IMR-90 (cell line): ENCODE data around the gene C5orf15. TPM values are rescaled to one million over a fixed set of nuclear protein-coding genes. Genes with fewer than 3 reads are reported as not detected.

Experiments
- ATAC-seq: fragments of 200-7000 bp; cut with Tn5 transposase; 2 replicates; pipeline ENCODE4 v1.9.1; 2020; ENCODE audit warnings: low read depth, mild to moderate bottlenecking, moderate library complexity
- BruUV-seq: library from RNA; stranded (reverse); fragments of 400-500 nt; replicated peaks from 2 replicates; lab custom pipeline; 2021; lab: Mats Ljungman, UMichigan
- CTCF ChIA-PET: fragments of 300-600 bp; formaldehyde crosslinking; extraction: SDS; loops from one replicate; lab custom pipeline; 2021; ENCODE audit warnings: antibody characterized with exemption; lab: Yijun Ruan, JAX
- POLR2A ChIA-PET: fragments of 300-600 bp; sonication (Branson Sonifier 250); formaldehyde crosslinking; loops from one replicate; lab custom pipeline; 2022; ENCODE audit warnings: antibody characterized with exemption; ENCODE audit not compliant: unreplicated experiment; lab: Charles Lee
- DNase-seq: peaks from one replicate; pipeline ENCODE4 v3.0.0; 2013
- H2AFZ ChIP-seq: replicated peaks from 2 replicates; pipeline ENCODE3; 2013; ENCODE audit warnings: low read length, mild to moderate bottlenecking; ENCODE audit not compliant: poor library complexity
- H2AK5ac ChIP-seq: 2 replicates; pipeline ENCODE4 v1.6.1; 2013; ENCODE audit warnings: low read depth, low read length, inconsistent platforms
- H2AK9ac ChIP-seq: replicated peaks from 2 replicates; pipeline ENCODE3; 2013; ENCODE audit warnings: mild to moderate bottlenecking, low read depth, low read length, moderate library complexity; ENCODE audit not compliant: poor library complexity
- H2BK120ac ChIP-seq: 2 replicates; pipeline ENCODE4 v1.6.1; 2013; ENCODE audit warnings: low read depth, low read length, inconsistent platforms
- H2BK15ac ChIP-seq: 3 replicates; pipeline ENCODE4 v1.6.1; 2013; ENCODE audit warnings: low read depth, low read length, inconsistent platforms
- H2BK20ac ChIP-seq: 2 replicates; pipeline ENCODE4 v1.6.1; 2013; ENCODE audit warnings: low read depth, mild to moderate bottlenecking, inconsistent platforms, low read length, moderate library complexity
- H2BK5ac ChIP-seq: 2 replicates; pipeline ENCODE4 v1.6.1; 2013; ENCODE audit warnings: mild to moderate bottlenecking, low read depth, low read length, inconsistent platforms; ENCODE audit not compliant: poor library complexity, severe bottlenecking
- H3K14ac ChIP-seq: replicated peaks from 2 replicates; pipeline ENCODE4 v1.6.1; 2013; ENCODE audit warnings: low read depth, low read length, inconsistent platforms
- H3K18ac ChIP-seq: 2 replicates; pipeline ENCODE4 v1.6.1; 2013; ENCODE audit warnings: low read depth, low read length, control low read depth
- H3K23ac ChIP-seq: 2 replicates; pipeline ENCODE4 v1.6.1; 2013; ENCODE audit warnings: low read depth, low read length, inconsistent platforms
- H3K27ac ChIP-seq: 2 replicates; pipeline ENCODE4 v1.5.1; 2013; ENCODE audit warnings: mild to moderate bottlenecking, control low read depth, low read length; ENCODE audit not compliant: insufficient read depth
- H3K27me3 ChIP-seq: 2 replicates; pipeline ENCODE4 v1.6.1; 2013; ENCODE audit warnings: low read length; ENCODE audit not compliant: control insufficient read depth, insufficient read depth
- H3K36me3 ChIP-seq: 2 replicates; pipeline ENCODE4 v1.6.1; 2013; ENCODE audit warnings: low read length, mixed read lengths; ENCODE audit not compliant: control insufficient read depth, insufficient read depth
- H3K4ac ChIP-seq: 2 replicates; pipeline ENCODE4 v1.6.1; 2013; ENCODE audit warnings: low read depth, low read length, inconsistent platforms
- H3K4me1 ChIP-seq: 2 replicates; pipeline ENCODE4 v1.6.1; 2013; ENCODE audit warnings: low read length, mixed read lengths; ENCODE audit not compliant: control insufficient read depth, insufficient read depth
- H3K4me2 ChIP-seq: 2 replicates; pipeline ENCODE4 v1.6.1; 2013; ENCODE audit warnings: low read depth, mild to moderate bottlenecking, control low read depth, low read length, moderate library complexity
- H3K4me3 ChIP-seq: 2 replicates; pipeline ENCODE4 v1.5.1; 2013; ENCODE audit warnings: low read depth, mild to moderate bottlenecking, control low read depth, low read length, moderate library complexity; ENCODE audit not compliant: insufficient read depth
- H3K56ac ChIP-seq: 2 replicates; pipeline ENCODE4 v1.6.1; 2013; ENCODE audit warnings: low read length, inconsistent platforms; ENCODE audit not compliant: insufficient read depth; ENCODE audit errors: extremely low read depth
- H3K79me1 ChIP-seq, 2 experiments: 2 replicates each; pipeline ENCODE4 v1.6.1; 2013; ENCODE audit warnings: low read length in 2 of 2, inconsistent platforms in 1 of 2, low read depth in 1 of 2
- H3K9ac ChIP-seq: 2 replicates; pipeline ENCODE4 v1.6.1; 2013; ENCODE audit warnings: low read depth, low read length, control low read depth
- H3K9me1 ChIP-seq: 2 replicates; pipeline ENCODE4 v1.6.1; 2013; ENCODE audit warnings: low read length, inconsistent platforms; ENCODE audit not compliant: insufficient read depth
- H3K9me3 ChIP-seq: 2 replicates; pipeline ENCODE4 v1.6.1; 2013; ENCODE audit warnings: low read length; ENCODE audit not compliant: control insufficient read depth, insufficient read depth
- H4K20me1 ChIP-seq: 2 replicates; pipeline ENCODE4 v1.6.1; 2013; ENCODE audit warnings: low read length, inconsistent platforms; ENCODE audit not compliant: insufficient read depth
- H4K5ac ChIP-seq: 2 replicates; pipeline ENCODE4 v1.6.1; 2013; ENCODE audit warnings: mild to moderate bottlenecking, low read depth, low read length, control low read depth
- H4K8ac ChIP-seq, 2 experiments: 2 replicates each; pipeline ENCODE4 v1.6.1; 2013; ENCODE audit warnings: low read depth in 2 of 2, low read length in 2 of 2, control low read depth in 1 of 2, inconsistent platforms in 1 of 2
- H4K91ac ChIP-seq: 2 replicates; pipeline ENCODE4 v1.6.1; 2013; ENCODE audit warnings: low read depth, low read length, inconsistent platforms; ENCODE audit not compliant: insufficient read depth
- BHLHE40 ChIP-seq: fragments of 150-350 bp; IDR thresholded peaks from 2 replicates; pipeline ENCODE4 v1.6.1; 2016; ENCODE audit warnings: mild to moderate bottlenecking, low read depth, low read length
- CEBPB ChIP-seq: IDR thresholded peaks from 2 replicates; pipeline ENCODE4 v1.6.1; 2012; ENCODE audit warnings: low read depth, low read length, improper control_type of control experiment
- CHD1 ChIP-seq: IDR thresholded peaks from 2 replicates; pipeline ENCODE4 v1.6.1; 2012; ENCODE audit warnings: low read depth, low read length, improper control_type of control experiment
- FOS ChIP-seq: fragments of 150-350 bp; IDR thresholded peaks from 2 replicates; pipeline ENCODE4 v1.6.1; 2016; ENCODE audit warnings: low read depth, low read length
- MAFK ChIP-seq: IDR thresholded peaks from 2 replicates; pipeline ENCODE4 v1.6.1; 2012; ENCODE audit warnings: low read depth, low read length, improper control_type of control experiment
- MAZ ChIP-seq: IDR thresholded peaks from 2 replicates; pipeline ENCODE4 v1.6.1; 2012; ENCODE audit warnings: low read depth, mild to moderate bottlenecking, low read length, improper control_type of control experiment, moderate library complexity, borderline replicate concordance
- MXI1 ChIP-seq: IDR thresholded peaks from 2 replicates; pipeline ENCODE4 v1.6.1; 2012; ENCODE audit warnings: low read depth, mild to moderate bottlenecking, low read length, moderate library complexity, borderline replicate concordance
- NFE2L2 ChIP-seq: fragments of 150-350 bp; IDR thresholded peaks from 2 replicates; pipeline ENCODE4 v1.6.1; 2016; ENCODE audit warnings: low read depth, mild to moderate bottlenecking, low read length
- POLR2A ChIP-seq: IDR thresholded peaks from 2 replicates; pipeline ENCODE4 v1.6.1; 2012; ENCODE audit warnings: mild to moderate bottlenecking, low read depth, low read length
- RAD21 ChIP-seq: IDR thresholded peaks from 2 replicates; pipeline ENCODE4 v1.6.1; 2012; ENCODE audit warnings: low read length, improper control_type of control experiment
- RCOR1 ChIP-seq: IDR thresholded peaks from 2 replicates; pipeline ENCODE4 v1.6.1; 2012; ENCODE audit warnings: mild to moderate bottlenecking, low read length, improper control_type of control experiment; ENCODE audit not compliant: insufficient replicate concordance
- RFX5 ChIP-seq: IDR thresholded peaks from 2 replicates; pipeline ENCODE4 v1.8.0; 2012; ENCODE audit warnings: low read depth, mild to moderate bottlenecking, low read length, moderate library complexity
- SMC3 ChIP-seq: fragments of 150-350 bp; IDR thresholded peaks from 2 replicates; pipeline ENCODE4 v1.6.1; 2016; ENCODE audit warnings: low read depth, mild to moderate bottlenecking, antibody characterized with exemption, low read length, moderate library complexity
- WGBS, 2 experiments: methylation state at CpG; one replicate each; pipeline versions ENCODE4 v1.1.5 to v1.1.7; 2013; ENCODE audit warnings: missing lambda C conversion rate in 2 of 2; ENCODE audit not compliant: insufficient read length in 1 of 2; ENCODE audit errors: extremely low coverage in 2 of 2; 5-methylcytosine and 5-hydroxymethylcytosine counted together
- dilution Hi-C: fragments of 300-500 bp; cut with HindIII; formaldehyde crosslinking; loops from one replicate; pipeline ENCODE4 v1.14.3; 2018; ENCODE audit warnings: low sequenced_read_pairs; ENCODE audit not compliant: unreplicated experiment
- in situ Hi-C: fragments of 300-500 bp; cut with MboI; formaldehyde crosslinking; loops from 3 replicates; pipeline ENCODE4 v1.14.3; 2019; ENCODE audit warnings: low sequenced_read_pairs, inconsistent platforms, mixed read lengths
- intact Hi-C: fragments of 100-400 bp; cut with micrococcal nuclease; formaldehyde crosslinking; loops from 2 replicates; pipeline ENCODE4 v1.10.0; 2022
- polyA plus RNA-seq, 3 experiments: library from polyadenylated mRNA; depleted of rRNA; stranded (reverse); fragments of >200 nt; gene quantifications; 2 replicates each; pipeline ENCODE4 v1.2.3, GENCODE V29; 2012; ENCODE audit warnings: low replicate concordance in 1 of 3
- total RNA-seq: library from RNA; depleted of rRNA; stranded (reverse); fragments of >200 nt; gene quantifications from 2 replicates; pipeline ENCODE4 v1.2.3, GENCODE V29; 2012
- TF ChIP-seq, protein P1 (sequence below): fragments of 150-350 bp; IDR thresholded peaks from 2 replicates; pipeline ENCODE4 v1.6.1; 2016; ENCODE audit warnings: low read depth, mild to moderate bottlenecking, low read length, moderate library complexity, borderline replicate concordance
- TF ChIP-seq, protein P2 (sequence below): conservative IDR thresholded peaks from 2 replicates; pipeline ENCODE4 v1.5.1; 2012; ENCODE audit warnings: mild to moderate bottlenecking, low read depth, low read length, improper control_type of control experiment

The C5orf15 gene
- total and polyA plus RNA-seq, 2 of the 4 experiments (the other 2 are of a cell fraction) = 35.1 to 73.5 TPM

DNA sequence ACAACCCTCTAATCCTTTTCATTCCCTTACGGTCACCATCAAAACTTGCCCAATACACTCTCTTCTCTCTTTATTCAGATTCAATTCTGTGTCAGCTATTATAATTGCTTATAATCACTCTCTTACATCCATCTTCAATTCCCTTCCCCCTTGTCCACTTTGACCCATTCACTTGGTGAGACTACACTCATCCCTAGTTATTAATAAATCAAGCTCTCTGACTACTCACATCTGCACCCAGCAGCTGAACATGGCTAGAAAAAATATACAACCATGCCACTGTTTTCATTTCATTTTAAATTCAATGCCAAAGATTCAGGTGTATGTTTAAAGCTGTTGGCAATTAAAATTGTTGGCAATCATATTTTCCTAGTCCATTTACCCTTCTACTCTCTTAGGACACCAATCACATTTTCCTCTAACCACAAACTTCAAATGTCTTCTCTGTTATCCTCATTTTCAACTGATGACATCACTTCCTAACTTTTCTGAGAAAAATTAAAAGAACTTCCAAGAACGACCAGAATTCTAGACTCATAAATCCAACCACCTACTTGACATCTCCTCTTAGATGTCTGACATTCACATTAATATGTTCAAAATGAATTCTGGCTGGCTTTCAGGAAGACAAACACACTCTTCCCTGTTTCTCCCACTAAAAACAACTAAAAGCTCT, 5.5 kb downstream of the C5orf15 start (continued):
- no peak for TF ChIP-seq CEBPB

DNA sequence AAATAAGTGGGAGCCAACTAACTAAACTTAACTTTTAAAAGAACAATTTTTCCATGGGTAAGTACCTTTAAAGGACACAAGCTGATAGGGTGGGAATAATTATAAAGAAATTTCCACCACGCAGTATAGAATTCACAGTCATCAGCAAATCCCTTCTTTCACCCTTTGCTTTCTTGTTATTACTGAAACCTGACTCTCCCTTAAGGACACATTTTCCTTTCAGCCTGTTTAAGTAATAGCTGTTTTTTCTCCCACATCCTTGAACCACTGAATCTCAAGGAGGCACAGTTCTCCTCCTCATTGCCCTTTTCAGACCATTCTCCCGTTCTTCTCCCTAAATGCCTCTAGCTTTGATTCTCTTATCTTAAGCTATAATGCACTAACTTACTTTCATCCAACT, 6.3 kb downstream of the C5orf15 start:
- Histone ChIP-seq H4K91ac (no peak overlapping the region), H2AK9ac (no peak overlapping the region), H3K14ac (0 out of 2 replicates have a peak overlapping the region, but pooled peaks have one; percentile 5), H3K9me3 (peaks cover 2% of the 10 kb centered on the region; the same call in 1 of the 2 replicates), H2AFZ (no peak overlapping the region), H2BK20ac (no peak overlapping the region), H3K56ac (no peak overlapping the region), H4K8ac (peak overlapping the region in 1 of 2 experiments; percentile 8; a peak in 1 of 4 replicates), H3K9ac (no peak overlapping the region), H3K4me1 (peaks cover 4% of the 10 kb centered on the region), H4K20me1 (peaks cover 13% of the 10 kb centered on the region; the same call in 1 of the 2 replicates), H3K27ac (no peak overlapping the region), H3K79me1 (peaks cover 29 to 59% of the 10 kb centered on the region in 2 experiments), H4K5ac (no peak overlapping the region), H3K9me1 (no peaks in the 10 kb centered on the region; the same call in 1 of the 2 replicates), H3K4me2 (peak overlapping the region; percentile 57; the same call in 1 of the 2 replicates), H3K23ac (no peak overlapping the region), H3K27me3 (no peaks in the 10 kb centered on the region), H3K4ac (no peak overlapping the region), H2BK15ac (no peak overlapping the region), H2AK5ac (no peak overlapping the region), H3K18ac (no peak overlapping the region; the same call in 1 of the 2 replicates), H3K36me3 (peaks cover 6% of the 10 kb centered on the region), H2BK5ac (no peak overlapping the region), H3K4me3 (no peak overlapping the region), H2BK120ac (no peak overlapping the region; the same call in 1 of the 2 replicates)
- intact Hi-C loops (no loop called here), dilution Hi-C loops (no loop called here), in situ Hi-C loops (no loop called here)
- CTCF ChIA-PET = no interaction called here
- POLR2A ChIA-PET = no interaction called here
- 67% methylated on average over 1 of the region's 2 CpGs; no CpG with 5 or more reads in 1 of the 2 experiments for WGBS, 2 experiments
- no TSS peak for BruUV-seq
- DNase-seq (no peak), ATAC-seq (peak; percentile 15; the same call in 1 of the 2 replicates)
- no peak for TF ChIP-seq SMC3
- TF ChIP-seq NFE2L2 = no peak
- TF ChIP-seq BHLHE40 = no peak
- TF ChIP-seq CHD1 = no peak
- TF ChIP-seq FOS = no peak
- TF ChIP-seq POLR2A = no peak
- TF ChIP-seq RAD21 = no peak
- TF ChIP-seq MAFK = no peak
- TF ChIP-seq, protein P1, sequence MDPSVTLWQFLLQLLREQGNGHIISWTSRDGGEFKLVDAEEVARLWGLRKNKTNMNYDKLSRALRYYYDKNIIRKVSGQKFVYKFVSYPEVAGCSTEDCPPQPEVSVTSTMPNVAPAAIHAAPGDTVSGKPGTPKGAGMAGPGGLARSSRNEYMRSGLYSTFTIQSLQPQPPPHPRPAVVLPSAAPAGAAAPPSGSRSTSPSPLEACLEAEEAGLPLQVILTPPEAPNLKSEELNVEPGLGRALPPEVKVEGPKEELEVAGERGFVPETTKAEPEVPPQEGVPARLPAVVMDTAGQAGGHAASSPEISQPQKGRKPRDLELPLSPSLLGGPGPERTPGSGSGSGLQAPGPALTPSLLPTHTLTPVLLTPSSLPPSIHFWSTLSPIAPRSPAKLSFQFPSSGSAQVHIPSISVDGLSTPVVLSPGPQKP = no peak
- no peak for TF ChIP-seq RCOR1
- no peak for TF ChIP-seq RFX5
- TF ChIP-seq MXI1 = no peak
- TF ChIP-seq MAZ = no peak
- TF ChIP-seq, protein P2, sequence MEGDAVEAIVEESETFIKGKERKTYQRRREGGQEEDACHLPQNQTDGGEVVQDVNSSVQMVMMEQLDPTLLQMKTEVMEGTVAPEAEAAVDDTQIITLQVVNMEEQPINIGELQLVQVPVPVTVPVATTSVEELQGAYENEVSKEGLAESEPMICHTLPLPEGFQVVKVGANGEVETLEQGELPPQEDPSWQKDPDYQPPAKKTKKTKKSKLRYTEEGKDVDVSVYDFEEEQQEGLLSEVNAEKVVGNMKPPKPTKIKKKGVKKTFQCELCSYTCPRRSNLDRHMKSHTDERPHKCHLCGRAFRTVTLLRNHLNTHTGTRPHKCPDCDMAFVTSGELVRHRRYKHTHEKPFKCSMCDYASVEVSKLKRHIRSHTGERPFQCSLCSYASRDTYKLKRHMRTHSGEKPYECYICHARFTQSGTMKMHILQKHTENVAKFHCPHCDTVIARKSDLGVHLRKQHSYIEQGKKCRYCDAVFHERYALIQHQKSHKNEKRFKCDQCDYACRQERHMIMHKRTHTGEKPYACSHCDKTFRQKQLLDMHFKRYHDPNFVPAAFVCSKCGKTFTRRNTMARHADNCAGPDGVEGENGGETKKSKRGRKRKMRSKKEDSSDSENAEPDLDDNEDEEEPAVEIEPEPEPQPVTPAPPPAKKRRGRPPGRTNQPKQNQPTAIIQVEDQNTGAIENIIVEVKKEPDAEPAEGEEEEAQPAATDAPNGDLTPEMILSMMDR = no peak
